NCI-H1930 (cell line): Measurements from ENCODE around the gene AGAP6.
"Not testable (repeated sequence)": the region's sequence is repeated elsewhere in the genome, so short reads cannot be mapped to it uniquely, and the experiment has no call there.

Experiments
- DNase-seq, 2 experiments: peaks; one replicate each; lab custom pipeline; 2025; lab: John Stamatoyannopoulos, UW

The AGAP6 gene

GRCh38 chr10:49988376-49988775 is at the start of gene AGAP6:
TSS of gene AGAP6 (plus strand) at chr10:49988406. CDS start at chr10:49988716, 310 bp downstream.
- DNase-seq = not testable (repeated sequence)

- DNase-seq = peak; percentile 19 to 25
These were observed 46.5 kb upstream of the AGAP6 start, which contains the start of the genes PARG and TIMM23B for GRCh38 chr10:49941447-49942338. TSS of gene PARG (minus strand) at chr10:49942027. CDS start at chr10:49941725, 302 bp downstream. TSS of gene TIMM23B (plus strand) at chr10:49942053. CDS start at chr10:49942195, 142 bp downstream.

GRCh38 chr10:49942339-49942705 is 45.9 kb upstream of the AGAP6 start:
- DNase-seq = not testable (repeated sequence)

- DNase-seq = not testable (repeated sequence)
These were observed 44.6 kb upstream of the AGAP6 start for GRCh38 chr10:49943607-49944006.

- DNase-seq = not testable (repeated sequence)
These were observed 40.1 kb upstream of the AGAP6 start for GRCh38 chr10:49948142-49948541.

- not testable (repeated sequence) for DNase-seq
These were observed 39.5 kb upstream of the AGAP6 start for GRCh38 chr10:49948737-49949136.

GRCh38 chr10:49952006-49952405 is 36.2 kb upstream of the AGAP6 start:
- DNase-seq = not testable (repeated sequence)

- not testable (repeated sequence) for DNase-seq
These were observed 35.1 kb upstream of the AGAP6 start for GRCh38 chr10:49953122-49953521.

- DNase-seq = not testable (repeated sequence)
These were observed 17.8 kb upstream of the AGAP6 start for GRCh38 chr10:49970331-49970857.

GRCh38 chr10:49971466-49971865 is 16.7 kb upstream of the AGAP6 start:
- DNase-seq = not testable (repeated sequence)

- DNase-seq = not testable (repeated sequence)
These were observed 16.1 kb upstream of the AGAP6 start for GRCh38 chr10:49972094-49972493.

GRCh38 chr10:49977756-49978155 is 10.4 kb upstream of the AGAP6 start:
- DNase-seq = not testable (repeated sequence)

- not testable (repeated sequence) for DNase-seq
These were observed 999 bp upstream of the AGAP6 start for GRCh38 chr10:49987207-49987606.

- DNase-seq = not testable (repeated sequence)
These were observed 7.1 kb downstream of the AGAP6 start for GRCh38 chr10:49995321-49995720.

GRCh38 chr10:50014024-50014423 is 25.8 kb downstream of the AGAP6 start:
- not testable (repeated sequence) for DNase-seq

GRCh38 chr10:50015596-50016220 is 27.5 kb downstream of the AGAP6 start:
- not testable (repeated sequence) for DNase-seq

- not testable (repeated sequence) for DNase-seq
These were observed 28.7 kb downstream of the AGAP6 start for GRCh38 chr10:50016926-50017325.

- not testable (repeated sequence) for DNase-seq
These were observed 29.4 kb downstream of the AGAP6 start for GRCh38 chr10:50017646-50018045.

GRCh38 chr10:50019279-50019678 is 31.1 kb downstream of the AGAP6 start:
- DNase-seq = not testable (repeated sequence)

- DNase-seq = not testable (repeated sequence)
These were observed 32.3 kb downstream of the AGAP6 start for GRCh38 chr10:50020451-50021024.

GRCh38 chr10:50021646-50022045 is 33.4 kb downstream of the AGAP6 start:
- DNase-seq = no peak
